HG03432 (cell line): Measurements from ENCODE around the gene GALR1.
"Not testable (repeated sequence)": the region's sequence is repeated elsewhere in the genome, so short reads cannot be mapped to it uniquely, and the experiment has no call there.

ENCODE experiments used
- ATAC-seq: cut with Tn5 transposase; IDR thresholded peaks from one replicate; pipeline ENCODE4 v1.9.1; 2021; ENCODE audit warnings: mild to moderate bottlenecking, moderate library complexity; ENCODE audit not compliant: unreplicated experiment

GALR1 gene

DNA sequence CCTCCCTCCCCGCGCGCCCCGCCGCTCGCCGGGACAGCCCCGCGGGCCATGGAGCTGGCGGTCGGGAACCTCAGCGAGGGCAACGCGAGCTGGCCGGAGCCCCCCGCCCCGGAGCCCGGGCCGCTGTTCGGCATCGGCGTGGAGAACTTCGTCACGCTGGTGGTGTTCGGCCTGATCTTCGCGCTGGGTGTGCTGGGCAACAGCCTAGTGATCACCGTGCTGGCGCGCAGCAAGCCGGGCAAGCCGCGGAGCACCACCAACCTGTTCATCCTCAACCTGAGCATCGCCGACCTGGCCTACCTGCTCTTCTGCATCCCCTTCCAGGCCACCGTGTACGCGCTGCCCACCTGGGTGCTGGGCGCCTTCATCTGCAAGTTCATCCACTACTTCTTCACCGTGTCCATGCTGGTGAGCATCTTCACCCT, 865 bp downstream of the GALR1 start:
- ATAC-seq, result no peak

DNA sequence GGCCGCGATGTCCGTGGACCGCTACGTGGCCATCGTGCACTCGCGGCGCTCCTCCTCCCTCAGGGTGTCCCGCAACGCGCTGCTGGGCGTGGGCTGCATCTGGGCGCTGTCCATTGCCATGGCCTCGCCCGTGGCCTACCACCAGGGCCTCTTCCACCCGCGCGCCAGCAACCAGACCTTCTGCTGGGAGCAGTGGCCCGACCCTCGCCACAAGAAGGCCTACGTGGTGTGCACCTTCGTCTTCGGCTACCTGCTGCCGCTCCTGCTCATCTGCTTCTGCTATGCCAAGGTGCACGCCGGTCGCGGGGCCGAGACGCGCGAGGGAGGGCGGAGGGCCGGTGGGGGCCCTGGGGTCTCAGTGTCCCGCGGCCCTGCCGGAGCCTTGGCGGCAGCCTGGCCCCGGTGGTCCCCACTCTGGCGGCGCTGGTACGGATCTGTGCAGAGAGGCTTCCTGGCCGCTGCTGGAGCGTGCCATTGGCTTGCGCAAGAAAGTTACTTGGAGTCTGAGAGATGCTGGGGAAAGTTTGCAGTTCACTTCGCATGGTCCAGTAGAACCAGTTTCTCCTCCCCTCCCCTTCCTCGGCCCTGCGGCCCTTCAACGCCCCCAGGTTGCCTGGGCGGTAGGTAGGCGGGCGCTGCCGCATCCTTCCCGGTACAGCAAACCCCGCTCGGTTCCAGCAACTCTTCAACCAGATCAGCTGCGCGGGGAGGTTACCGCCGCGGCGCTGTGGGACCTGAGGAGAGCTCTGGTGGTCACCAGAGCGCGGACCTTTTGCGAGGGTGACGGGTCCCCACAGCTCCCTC, 1.5 kb downstream of the GALR1 start:
- no peak for ATAC-seq

DNA sequence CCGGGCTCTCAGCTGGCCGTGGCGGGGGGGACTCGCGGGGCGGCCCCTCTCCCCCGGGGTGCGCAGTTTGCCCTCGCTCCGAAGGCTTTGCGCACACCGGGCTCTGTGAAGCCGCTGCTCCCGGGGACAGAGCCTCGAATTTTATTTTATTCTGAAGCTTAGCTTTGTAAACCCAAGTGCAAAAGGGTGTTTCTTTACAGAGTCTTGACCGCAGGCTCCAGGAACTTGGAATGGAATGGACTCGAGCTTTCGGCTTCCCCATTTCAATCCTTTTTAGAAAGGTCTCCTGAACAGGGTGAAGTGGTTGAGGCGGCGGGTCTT, 2.0 kb downstream of the GALR1 start:
- ATAC-seq, result no peak

DNA sequence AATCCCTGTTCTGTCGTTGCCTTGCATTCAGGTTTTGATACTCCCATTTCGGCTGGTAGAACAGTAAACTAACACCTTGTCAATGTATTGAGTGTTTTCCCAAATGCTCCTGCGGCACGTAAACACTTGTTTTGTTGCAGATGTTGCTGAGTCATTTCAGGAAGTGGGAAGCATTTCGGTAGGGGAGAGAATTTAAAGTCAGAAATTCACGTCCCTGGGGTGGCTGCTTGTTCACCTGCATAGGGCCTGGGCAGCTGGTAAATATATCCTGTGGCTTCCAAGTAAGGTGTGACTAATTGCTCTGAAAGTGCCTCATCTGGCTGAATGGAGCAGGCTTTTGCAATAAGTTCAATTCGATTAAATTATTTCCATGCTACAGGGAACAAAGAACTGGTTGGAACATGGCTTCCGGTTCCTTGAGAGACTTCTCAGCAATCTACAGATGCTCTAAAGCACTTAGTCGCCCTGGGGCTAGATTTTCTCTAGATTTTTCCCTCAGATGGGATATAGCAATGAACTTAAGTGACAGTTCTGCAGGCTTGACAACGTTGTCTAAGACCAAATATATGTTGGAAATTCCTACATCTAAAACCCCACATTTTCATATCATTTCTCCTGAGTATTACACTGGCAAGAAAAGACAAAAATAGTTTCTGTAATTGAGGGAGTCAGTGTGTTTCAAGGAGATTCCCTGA, 5.2 kb downstream of the GALR1 start:
- ATAC-seq, result no peak

DNA sequence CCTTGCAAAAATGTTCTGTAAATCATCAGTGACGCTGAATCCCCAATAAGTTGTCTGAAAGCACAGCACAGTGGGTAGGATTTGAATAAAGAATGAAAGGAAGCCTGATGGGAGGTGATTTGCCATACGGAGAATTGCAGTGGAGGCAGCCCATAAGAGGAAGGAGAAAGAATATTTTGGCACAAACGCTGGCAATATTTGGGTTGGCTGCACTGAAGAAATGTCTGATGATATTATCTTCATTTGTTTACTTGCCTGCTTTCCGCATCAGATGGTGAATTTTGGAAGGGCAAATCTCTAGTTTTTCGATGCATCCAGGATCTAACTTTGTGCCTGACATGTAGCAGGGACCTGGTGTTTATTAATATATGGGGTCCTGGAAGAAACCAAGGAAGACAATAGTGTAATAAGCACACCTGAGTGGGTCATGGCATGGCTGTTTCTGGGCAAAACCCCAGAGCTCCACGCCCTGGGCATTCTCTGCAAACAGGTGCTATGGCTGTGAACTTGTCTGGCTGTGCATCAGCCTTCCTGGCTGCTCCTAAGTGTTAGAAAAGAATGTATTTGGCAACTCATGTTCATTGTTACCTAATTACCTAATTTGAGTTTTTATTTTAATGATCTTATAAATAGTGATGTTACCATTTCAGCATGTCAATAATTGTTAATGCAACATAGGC, 5.9 kb downstream of the GALR1 start:
- ATAC-seq, result no peak

DNA sequence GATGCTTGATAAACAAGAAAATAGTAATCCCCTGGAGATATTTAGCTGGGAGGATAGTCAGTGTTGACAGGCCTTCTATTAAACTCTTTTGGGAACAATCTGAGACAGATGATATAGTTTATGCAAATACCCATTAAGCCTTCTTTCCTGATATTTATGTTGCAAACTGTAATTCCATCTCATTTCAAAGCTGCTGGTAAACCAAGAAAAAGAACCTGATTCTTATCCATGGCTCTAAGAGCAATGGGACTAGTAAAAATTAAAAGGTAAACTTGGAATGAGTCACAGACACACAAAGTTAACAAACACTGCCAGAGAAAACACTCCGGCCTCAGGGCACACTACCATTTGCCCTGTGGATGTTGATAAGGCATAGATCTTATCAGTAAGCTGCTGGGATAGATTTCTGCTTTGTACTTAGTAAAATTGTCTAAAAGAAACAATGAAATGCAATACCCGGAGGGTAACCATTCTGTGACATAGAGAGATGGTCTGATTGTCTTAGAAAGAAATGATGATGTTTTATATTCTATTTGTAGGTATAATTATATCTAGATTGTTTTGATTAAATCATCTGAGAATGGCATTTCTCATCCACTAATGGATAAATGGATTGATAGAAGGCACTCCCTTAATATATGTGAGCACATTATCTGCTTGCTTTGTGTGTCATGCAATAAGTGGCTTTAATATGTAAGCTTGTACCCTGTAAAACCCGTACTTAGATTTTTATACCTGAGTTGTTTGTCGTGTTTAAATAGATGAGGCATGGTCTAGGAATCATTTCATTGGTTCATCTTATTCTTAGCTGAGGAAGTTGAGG, 13.2 kb downstream of the GALR1 start:
- ATAC-seq, result no peak

DNA sequence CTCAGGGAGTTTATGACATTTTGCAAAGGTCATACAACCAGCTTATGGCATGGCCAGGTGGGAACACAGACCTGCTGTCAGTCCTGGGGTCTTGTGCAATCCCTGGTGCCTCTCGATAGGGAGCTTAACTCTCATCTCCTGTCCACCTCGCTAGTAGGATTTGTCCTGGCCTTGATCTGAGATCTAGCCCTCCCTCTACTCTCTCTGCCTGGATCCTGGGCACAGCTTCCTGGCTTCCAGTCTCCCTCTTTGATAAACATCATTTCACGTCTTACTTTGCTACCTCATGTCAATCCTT, 13.8 kb downstream of the GALR1 start:
- ATAC-seq, result no peak

DNA sequence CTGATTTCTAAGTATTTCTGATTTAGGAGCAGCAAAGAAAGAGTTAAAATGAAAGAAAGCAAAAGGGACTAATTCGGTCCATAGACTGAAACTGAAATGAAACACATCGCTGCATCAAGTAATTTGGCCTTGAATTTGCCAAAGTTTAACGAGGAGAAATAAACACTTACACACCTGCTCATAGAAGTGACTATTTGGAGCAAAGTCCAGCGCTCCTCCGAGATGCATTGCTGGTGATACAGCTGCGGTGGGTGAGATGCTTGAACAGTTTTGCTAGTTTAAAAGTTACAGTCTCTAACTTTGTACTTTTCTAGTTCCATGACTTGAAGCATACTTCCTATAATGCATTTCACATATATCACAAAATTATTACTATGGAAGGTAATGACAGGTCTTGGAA, 18.3 kb downstream of the GALR1 start:
- no peak for ATAC-seq

DNA sequence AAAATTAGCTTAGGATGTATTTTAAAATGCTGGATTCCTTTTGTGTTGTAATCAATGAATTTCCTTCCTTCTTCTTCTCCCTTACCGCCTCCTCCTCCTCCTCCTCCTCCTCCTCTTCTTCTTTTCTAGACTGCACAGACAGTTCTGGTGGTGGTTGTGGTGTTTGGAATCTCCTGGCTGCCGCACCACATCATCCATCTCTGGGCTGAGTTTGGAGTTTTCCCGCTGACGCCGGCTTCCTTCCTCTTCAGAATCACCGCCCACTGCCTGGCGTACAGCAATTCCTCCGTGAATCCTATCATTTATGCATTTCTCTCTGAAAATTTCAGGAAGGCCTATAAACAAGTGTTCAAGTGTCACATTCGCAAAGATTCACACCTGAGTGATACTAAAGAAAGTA, 18.8 kb downstream of the GALR1 start:
- ATAC-seq, result no peak

DNA sequence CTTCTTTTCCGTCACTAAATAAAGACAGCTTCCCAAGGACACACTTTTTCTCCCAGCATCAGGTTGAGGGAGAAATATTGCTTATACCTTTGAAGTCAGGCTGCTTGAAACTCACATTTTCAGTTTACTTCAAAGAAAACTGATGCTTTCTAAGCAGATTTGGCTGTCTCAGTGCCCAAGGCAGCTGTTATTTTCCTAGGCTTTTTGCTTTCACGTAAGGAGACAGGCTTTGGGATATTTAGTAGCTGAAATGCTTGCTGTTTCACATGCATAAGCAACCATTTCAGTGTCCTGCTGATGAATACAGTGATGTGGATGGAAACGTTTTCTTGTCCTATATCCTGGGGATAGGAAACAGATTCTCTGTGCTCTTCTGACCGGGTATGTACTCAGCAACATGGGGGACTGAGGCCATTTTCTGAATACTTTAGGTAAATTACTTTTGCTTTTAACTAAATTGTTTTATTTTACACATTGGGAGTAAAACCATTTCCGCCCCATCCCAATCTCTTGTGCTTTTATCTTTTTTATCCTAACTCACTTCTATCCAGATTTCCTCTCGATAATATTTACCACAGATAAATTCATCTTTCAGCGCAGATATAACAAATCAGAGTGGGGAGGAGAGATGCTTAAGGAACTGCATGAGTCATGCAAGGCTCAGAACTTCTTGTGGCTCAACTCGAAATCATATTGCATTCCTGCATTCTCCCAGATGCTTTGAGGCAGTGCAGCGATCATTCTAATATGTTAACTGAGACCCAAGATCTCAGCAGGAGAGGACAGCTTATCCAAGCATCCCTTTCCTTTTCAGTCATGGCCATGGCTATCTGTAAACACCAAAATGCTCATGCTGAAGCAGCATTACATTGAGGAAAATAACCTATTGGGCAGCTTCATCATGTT, 22.2 kb downstream of the GALR1 start:
- ATAC-seq, result no peak

DNA sequence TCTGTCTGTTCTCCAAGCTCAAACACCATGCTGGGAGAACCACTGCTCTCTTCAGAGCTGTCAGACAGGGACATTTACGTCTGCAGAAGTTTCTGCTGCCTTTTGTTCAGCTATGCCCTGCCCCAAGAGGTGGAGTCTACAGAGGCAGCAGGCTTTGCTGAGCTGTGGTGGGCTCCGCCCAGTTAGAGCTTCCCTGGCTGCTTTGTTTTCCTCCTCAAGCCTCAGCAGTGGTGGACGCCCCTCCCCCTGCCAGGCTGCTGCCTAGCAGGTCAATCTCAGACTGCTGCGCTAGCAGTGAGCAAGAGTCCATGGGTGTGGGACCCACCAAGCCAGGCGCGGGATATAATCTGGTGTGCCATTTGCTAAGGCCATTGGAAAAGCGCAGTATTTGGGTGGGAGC, 41.2 kb downstream of the GALR1 start:
- ATAC-seq, result not testable (repeated sequence)

DNA sequence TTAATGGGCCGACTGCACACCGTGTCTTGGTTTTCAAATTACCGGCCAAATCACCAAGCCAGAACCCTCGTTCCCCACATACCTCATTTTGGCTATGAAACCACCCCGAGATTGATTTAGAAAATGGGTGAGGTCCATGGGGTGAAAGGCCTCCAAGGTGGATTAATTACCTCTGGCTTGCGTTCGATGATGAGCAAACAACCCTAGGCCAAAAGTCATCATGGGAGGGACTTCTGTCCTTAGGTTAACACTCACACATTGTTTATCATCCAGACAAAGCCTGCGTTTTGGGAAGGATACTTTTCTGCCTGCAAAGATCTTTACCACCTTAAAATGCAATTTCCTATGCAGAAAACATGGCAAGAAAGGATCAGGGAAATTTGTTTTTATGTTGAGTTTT, 48.5 kb downstream of the GALR1 start:
- ATAC-seq, result no peak

DNA sequence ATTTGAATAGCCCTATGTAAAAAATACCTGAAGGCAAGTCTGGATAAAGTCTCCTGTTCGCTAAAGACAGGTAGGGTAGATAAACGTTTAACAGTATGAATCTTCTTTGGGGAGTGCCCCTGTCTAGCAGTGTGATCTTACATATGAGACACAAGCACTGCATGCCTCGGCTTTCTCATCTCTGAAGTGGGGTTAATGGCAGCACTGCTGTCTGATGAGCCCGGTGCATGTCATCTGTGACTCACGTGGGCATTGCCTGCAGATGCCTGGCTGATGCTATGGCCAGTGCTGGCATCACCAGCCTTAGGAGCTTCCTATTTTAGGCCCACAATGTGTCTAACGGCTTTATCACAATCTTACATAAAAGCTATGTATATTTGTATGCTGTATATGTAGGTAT, 50.1 kb downstream of the GALR1 start:
- ATAC-seq, result no peak

DNA sequence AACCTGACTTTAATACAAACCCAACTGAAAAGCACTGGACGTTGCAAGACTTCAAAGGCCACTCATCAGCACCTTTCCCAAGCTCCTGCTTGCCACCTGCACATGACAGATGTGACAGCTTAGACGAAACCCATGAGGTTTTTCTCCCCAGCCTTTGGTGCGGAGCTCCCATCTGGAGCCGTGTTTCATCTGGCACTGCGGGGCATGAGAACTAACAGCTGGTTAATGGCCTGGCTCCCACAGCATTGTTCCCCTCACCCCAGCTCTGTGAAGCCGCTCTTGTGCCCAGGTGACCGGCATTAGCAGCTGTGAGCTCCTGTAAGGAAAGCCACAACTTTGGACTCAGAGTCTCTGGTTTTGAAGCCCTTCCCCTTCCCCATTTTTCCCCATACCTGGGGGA, 50.9 kb downstream of the GALR1 start:
- ATAC-seq, result no peak

DNA sequence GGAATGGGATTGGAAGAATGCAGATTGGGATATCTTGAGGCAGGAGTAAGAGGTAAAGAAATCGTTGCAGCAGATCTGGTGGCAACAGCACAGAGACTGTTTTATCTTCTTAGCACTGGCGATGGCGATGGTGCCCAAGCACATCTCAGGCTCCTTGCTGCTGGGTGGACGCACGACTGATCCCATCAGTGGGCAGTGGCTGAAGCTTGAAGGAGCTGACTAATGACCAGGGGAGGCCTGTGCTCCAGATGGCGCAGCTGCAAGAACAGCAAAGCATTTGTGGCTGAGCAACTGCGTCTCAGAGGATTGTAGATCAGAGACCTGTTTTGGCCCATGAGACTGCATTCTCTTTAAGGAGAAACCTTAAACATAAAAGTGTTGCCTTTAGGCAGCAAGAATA, 54.6 kb downstream of the GALR1 start:
- no peak for ATAC-seq

DNA sequence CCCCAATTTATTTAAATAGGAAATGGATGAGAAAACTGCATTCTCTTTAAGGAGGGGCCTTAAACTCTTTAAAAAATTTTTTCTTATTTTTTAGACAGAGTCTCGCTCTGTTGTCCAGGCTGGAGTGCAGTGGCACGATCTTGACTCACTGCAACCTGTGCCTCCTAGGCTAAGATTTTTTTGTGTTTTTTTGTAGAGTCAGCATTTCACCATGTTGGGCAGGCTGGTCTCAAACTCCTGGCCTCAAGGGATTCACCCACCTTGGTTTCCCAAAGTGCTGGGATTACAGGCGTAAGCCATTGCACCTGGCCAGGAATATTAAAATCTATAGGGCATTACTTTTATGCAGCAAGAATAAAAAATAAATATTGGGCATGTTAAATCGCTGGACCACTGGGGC, 56.0 kb downstream of the GALR1 start:
- no peak for ATAC-seq

DNA sequence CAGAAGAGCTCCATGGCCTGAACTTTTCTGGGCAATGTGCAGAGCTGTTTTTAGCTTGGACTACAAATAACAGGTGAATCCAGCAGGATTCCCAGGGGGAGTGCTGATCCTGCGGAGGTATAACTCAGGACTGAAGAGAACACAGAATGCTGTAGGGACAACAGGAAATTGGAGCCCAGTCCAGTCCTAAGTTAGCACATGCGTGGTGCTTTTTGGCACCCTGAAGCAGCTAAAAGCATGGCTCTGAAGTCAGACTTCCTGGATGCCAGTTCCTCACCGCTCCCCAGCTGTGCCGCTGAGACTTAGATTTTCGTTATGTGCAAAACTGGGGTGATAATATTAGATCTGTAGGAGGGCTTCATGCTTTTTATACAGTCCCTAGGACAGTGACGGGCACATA, 58.6 kb downstream of the GALR1 start:
- ATAC-seq, result no peak

DNA sequence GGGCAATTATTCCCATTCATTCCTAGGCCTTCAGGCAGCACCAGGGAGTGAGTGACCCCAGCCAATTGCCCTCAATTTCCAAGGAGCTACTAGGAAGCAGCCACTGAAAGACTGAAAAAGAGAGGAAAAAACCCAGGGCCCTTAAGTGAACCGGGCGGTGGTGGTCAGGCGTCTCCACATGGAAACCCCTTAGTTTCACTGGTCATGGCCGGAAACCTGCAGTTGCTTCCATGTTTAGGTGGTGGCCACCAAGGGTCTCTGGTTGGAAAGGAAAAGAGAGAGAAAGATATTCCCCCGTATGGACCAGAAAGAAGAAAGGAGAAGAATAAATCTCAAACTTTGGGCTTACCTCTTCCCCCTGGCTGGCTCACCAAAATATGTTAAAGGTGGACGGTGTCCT, 64.9 kb downstream of the GALR1 start:
- no peak for ATAC-seq

DNA sequence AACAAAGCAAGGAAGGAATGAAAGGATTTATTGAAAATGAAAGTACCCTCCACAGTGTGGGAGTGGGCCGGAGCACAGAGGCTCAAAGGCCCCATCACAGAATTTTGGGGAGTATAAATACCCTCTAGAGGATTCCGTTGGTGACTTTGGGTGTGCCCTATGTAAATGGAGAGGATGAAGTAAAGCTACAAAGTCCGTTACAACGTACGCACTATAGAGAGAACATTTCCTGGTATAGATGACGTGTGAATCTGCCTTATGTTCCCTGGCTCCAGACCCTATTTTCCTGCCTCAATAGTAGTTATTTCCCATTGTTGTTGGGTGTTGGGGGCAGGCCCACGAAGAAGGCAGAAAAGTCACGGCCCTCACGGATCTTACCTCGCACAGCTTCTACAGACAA, 65.3 kb downstream of the GALR1 start:
- ATAC-seq, result no peak

DNA sequence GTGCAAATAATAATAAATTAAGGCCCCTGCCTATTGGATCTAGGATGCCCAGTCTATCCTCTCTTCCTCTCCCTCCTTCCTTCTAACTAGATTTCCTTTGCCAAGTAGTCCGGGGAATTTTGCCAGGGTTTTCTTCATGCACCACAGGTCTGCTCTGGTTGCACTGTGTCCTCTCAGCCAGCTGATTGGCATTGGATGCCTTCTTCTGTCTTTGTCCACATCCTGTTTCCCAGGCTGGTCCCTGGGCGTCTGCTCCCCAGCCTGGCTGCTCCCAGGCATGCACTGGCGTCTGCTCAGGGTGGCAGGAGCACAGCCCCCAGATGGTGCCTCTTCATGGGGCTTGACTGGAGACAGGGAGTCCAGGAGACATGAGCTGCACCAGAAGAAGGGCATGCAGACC, 66.4 kb downstream of the GALR1 start:
- no peak for ATAC-seq

DNA sequence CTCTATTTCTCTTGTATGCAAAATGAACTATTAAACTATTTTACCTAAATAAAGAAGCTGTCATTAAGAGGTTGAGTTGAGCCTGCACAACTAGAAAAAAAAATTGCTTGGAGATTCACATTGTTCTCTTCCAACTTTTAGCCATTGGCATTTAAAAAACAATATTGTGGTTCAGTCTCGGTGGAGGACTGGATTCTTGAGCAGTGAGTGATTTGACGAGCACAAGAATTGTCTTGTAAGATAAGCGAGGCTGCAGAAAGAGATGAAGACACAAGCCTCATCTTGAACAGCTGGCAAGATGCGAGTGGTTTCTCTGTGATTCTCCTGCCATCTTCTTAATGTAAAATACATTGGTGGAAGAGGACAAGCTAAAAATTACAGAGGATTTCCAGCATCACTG, 67.0 kb downstream of the GALR1 start:
- no peak for ATAC-seq
